Measurements from ENCODE around the gene NSUN3. TPM values are rescaled to one million over a fixed set of nuclear protein-coding genes. Genes with fewer than 3 reads are reported as not detected.
"Not testable (repeated sequence)": the region's sequence is repeated elsewhere in the genome, so short reads cannot be mapped to it uniquely, and the experiment has no call there.

Gene NSUN3
- 1 to 10 TPM; 5.2 to 9.1 (median 7.9) TPM for polyA plus RNA-seq (ENCODE audit: insufficient read length in 10 of 10)
- long read RNA-seq, donor 1, transcript NSUN3-201 (6 exons, 3,289 nt), result major isoform, 5 of 5 reads
- long read RNA-seq, donor 1, partial matches to known transcripts, result 0 of 5 reads
- long read RNA-seq, donor 1, other reads (novel, unspliced or antisense), result 0 of 5 reads
- long read RNA-seq, donor 2, result 0 reads
- long read RNA-seq, donor 3, result 0 reads
- long read RNA-seq, donor 4, result 0 reads
- long read RNA-seq, donor 5, partial matches to known transcripts, result 0 of 2 reads
- long read RNA-seq, donor 5, other reads (novel, unspliced or antisense), result 0 of 2 reads
- long read RNA-seq, donor 6, partial matches to known transcripts, result 0 of 3 reads
- long read RNA-seq, donor 6, other reads (novel, unspliced or antisense), result 0 of 3 reads
- long read RNA-seq, donor 7, partial matches to known transcripts, result 0 of 2 reads
- long read RNA-seq, donor 7, other reads (novel, unspliced or antisense), result 0 of 2 reads
- long read RNA-seq, donor 8, result 0 reads
- long read RNA-seq, donor 9, result 0 reads

DNA sequence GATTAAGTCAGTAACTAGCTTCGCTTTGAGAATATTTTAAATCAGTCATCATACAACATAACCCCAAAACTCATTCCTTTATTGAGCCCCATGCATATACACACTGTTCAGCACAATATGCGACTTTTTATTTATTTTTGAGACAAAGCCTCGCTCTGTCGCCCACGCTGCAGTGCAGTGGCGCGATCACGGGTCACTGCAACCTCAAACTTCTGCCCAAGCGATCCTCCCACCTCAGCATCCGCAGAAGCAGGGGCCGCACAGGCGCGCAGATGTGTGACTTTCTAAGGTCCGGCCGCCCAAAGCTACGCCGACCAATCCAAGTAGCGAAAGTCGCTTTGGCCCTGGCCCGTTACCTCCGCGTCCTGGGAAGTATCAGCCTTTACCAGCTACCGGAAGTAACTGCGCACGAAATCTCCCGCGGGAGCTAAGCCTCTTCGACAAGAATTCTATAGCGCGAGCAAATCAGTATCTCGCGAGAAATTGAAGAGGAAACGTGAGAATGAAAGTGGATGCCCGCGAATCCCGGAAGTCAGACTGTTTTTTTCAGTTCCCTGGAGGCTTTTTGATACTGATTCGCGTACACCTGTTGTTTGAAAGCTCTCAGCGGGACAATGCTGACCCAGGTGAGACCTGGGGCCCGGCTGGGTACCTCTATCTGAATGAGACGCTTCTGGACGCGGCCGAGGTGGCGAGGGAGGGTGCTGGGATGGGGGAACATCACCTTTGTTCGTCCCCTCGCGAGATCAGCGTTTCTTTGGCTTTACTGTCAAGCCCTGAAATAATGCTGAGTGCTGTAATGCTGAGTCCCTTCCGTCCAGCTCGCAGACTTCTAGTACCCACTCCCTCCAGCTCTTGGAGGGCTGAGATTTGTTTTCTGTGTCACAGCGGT is at the start of gene NSUN3, which contains the start of gene DHFR2:
TSS of gene NSUN3 (plus strand) at position 549 of the 892 bp plus-strand sequence. CDS start at position 615, 66 bp downstream.
TSS of gene DHFR2 (minus strand) at position 404 of the 892 bp plus-strand sequence. CDS start 1,405 bp downstream, outside the sequence.
- DNase-seq, result peak; percentile 98 to 99 (median 98)

DNA sequence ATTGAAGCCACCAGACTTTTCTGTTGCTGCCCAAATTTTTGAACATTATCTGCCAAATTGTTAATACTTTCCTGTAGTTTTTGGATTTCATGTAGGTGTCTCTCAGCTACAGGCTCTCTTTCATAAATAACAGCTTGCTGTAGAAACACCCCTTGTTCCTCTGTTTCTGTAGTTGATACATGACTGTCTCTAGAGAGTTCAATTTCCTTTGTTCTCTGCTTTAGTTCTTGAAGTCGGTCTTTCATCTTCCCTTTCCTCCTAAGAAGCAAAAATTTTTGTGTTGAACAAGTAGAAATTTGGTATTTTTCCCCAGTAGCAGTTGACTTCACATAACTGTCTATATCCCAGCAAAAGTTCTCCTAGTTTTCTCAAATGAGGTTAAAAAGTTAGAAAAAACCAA is 47.8 kb upstream of the NSUN3 start:
- no peak for DNase-seq

DNA sequence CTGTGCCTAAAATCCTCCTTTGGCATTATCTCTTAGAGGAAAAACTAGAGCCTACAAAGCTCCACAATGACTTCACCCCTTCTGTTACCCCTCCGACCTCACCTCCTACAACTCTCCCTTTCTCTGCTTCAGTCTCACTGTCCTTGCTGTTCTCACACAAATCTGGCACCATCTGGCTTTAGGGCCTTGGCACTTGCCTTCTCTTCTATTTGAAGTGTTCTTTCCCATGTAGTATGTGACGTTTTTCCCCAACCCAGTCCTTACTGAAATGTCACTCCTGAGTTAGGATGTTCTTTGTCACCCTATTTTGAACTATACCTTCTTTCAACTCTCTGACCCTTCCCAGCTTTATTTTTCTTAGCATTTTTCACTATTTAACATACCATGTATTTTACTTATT is 43.2 kb upstream of the NSUN3 start:
- DNase-seq, result no peak

DNA sequence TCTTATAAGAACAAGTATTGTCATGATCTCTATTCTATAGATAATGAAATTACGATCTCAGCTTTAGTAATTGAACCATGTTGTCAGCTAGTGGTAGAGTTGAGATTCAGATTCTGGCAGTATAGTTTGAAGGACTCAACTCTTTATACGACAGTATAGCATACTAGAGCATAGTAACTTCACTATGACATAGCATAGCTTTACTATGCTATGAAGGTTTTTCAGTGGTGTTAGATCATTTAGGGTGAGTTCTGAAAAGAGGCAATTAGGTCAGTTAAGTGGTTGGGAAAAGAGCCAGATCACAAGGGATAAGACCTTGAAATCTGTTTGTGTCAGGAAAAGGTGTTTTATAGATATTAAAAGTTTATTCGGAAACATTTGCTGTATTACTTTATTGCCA is 42.6 kb upstream of the NSUN3 start:
- DNase-seq, result no peak

DNA sequence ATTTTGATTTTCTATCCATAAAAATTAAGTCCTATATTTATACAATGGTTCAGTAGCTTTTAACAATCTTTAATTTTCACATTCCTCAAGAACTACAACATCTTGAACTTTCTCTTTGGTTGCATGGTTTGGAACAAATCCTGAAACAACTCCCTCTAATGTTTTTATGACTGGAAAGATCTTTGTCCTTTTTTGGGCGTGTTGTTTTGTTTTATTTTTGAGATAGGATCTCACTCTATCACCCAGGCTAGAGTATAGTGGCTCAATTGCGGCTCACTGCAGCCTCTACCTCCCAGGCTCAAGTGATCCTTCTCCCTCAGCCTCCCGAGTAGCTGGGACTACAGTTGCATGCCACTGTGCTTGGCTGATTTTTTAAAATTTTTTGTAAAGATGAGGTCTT is 38.5 kb upstream of the NSUN3 start:
- no peak for DNase-seq

DNA sequence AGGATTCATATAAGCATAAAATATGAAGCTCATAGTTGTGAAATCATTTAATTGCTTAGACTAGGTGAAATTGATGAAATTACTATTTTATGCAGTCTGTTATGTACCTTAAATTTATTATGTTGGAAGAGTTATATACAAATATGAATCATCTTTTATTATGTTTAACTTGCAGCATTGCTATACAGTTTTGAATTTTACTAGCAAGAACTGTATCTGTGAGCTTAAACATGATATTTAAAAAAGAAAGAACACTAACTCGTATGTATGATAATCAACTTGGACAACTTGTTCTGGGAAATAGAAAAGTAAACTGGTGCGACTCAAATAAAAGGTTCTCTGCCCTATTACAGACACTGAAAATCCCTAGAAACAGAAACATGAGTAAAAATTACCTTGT is 36.2 kb upstream of the NSUN3 start:
- DNase-seq, result no peak

DNA sequence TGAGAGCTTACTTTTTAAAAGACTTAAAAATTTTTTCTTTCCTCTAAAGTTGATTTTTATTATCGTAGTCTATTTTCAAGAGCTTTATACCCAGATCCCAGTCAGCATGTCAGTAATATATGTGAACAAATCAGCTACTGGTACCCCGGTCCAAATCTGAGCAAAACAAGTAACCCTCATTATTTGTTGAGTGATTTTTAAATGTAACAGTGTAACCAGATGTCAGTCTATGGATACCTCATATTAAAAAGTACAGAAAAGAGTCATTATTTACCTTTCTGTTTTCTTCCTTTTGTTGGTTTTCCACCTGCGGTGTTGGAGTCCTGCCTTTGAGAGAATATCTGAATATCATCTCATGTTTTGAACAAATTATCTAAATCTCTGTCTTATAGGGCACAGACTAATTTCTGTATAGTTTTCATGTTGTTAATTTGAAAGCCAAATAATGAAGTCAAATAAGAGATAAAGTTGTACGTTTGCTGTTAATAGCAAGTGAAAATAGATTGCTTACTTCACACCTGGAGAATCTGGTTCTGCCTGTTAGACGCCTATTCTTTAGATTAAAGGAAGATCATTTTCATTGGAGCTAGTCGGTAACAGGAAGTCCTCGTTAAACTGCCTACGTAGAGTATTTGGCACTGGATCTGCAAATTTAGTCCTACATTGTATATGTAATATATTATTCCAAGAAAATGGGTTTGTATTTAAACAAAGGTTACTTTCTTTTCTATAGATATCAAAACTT is 34.6 kb upstream of the NSUN3 start, which contains the start of gene STX19:
TSS of gene STX19 (minus strand) at position 505 of the 745 bp plus-strand sequence. CDS start 13,328 bp downstream, outside the sequence.
- no peak for DNase-seq

DNA sequence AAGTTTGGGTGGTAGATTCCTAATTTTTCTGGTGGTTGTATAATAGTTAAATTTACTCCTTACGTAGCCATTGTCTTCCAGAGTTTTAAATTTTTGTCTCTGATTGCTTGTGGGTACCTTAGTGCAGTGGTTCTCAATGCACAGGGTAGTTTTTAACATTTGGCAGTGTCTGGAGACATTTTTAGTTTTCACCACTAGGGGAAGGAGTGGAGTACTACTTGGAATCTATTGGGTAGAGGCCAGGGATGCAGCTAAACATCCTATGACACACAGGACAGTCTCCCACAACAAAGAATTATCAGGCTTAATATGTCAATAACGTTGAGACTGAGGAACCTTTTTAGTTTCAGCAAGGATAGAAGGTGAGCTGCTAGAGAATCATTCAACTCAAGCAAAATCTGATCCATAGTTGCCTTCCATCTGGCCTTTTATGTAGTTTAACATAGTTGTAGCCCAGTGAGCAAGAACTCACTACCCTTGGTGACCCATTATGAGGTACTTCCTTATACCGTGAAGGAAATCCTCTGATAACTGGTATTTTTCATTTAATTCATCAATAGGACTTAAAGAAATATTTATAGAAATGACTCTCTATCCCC is 25.9 kb upstream of the NSUN3 start:
- peak; percentile 4 to 14 (median 9) for DNase-seq

DNA sequence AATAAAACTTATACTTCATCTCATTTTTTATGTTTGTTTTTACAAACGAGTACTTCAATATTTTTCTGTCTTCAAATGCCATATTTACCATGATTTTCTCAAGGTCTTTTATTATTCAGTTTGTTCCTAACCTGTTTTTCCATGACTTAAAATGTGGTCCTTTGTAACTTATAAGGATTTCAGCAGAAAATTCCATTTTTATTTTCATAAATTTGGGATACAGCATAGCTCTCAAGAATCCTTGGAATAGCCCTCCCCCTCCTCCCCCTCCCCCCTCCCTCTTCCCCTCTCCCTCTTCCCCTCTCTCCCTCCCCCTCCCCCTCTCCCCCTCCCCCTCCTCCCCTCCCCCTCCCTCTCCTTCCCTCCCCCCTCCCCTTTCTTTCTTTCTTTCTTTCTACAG is 19.6 kb upstream of the NSUN3 start:
- DNase-seq, result no peak

DNA sequence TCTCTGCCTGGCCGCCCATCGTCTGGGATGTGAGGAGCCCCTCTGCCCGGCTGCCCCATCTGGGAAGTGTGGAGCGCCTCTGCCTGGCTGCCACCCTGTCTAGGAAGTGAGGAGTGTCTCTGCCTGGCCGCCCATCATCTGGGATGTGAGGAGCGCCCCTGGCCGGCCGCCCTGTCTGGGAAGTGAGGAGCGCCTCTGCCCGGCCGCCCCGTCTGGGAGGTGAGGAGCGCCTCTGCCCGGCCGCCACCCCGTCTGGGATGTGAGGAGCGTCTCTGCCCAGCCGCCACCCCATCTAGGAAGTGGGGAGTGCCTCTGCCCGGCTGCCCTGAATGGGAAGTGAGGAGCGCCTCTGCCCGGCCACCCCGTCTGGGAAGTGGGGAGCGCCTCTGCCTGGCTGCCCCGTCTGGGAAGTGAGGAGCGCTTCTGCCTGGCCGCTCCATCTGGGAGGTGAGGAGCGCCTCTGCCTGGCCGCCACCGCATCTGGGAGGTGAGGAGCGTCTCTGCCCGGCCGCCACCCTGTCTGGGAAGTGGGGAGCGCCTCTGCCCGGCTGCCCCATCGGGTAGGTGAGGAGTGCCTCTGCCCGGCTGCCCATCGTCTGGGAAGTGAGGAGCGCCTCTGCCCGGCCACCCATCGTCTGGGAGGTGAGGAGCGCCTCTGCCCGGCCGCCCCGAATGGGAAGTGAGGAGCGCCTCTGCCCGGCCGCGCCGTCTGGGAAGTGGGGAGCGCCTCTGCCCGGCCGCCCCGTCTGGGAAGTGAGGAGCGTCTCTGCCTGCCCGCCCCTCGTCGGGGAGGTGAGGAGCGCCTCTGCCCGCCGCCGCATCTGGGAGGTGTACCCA is 18.5 kb upstream of the NSUN3 start:
- DNase-seq, result not testable (repeated sequence)

DNA sequence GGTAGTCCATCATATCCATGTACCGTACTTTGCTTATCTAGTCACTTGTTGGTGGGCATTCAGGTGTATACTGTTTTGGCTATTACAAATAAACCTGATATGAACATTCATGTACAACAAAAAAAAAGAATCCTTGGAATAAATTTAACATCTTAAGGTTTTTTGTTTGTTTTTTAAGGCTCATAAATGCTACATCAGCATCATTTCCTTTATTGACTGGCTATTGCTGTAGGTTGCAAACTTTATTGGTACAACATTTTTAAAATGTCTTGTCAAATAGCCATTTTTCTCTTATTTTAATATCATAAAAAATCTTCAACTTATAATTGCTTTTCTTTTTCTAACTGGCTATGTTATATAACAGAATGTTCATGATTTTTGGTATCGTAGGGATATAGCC is 16.3 kb upstream of the NSUN3 start:
- DNase-seq, result no peak

DNA sequence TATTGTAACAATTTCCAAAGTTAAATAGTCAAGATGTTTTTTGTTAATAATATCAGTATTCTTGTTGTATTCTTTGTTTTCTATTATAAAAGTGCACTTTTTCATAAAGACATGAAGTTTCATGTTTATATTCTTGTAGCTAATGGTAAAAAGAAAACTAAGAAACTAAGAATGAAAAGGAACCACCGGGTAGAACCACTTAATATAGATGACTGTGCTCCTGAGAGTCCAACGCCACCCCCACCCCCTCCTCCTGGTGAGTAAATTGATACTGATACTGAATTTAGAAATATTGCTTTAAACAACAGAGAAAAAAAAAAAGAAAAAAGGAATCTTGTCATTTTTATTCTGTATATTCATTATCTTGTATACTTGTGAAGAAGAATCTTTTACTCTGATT is 13.6 kb upstream of the NSUN3 start:
- DNase-seq, result no peak

DNA sequence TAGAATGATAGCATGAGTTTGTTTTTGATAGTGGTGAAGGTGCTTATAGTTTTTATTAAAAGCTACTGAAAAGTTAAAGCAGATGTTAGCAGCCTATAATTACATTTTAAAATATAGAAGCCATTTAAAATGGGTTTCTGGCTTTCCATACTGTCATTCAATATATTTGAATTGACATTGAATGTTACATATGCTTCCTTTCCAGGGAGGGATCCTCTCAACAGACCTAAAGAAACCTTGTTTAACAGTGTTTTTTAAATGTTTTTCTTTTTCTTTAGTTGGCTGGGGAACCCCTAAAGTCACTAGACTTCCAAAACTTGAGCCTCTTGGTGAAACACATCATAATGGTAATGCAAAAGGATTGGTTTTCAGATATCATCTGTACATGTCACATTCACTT is 12.3 kb upstream of the NSUN3 start:
- DNase-seq, result no peak

DNA sequence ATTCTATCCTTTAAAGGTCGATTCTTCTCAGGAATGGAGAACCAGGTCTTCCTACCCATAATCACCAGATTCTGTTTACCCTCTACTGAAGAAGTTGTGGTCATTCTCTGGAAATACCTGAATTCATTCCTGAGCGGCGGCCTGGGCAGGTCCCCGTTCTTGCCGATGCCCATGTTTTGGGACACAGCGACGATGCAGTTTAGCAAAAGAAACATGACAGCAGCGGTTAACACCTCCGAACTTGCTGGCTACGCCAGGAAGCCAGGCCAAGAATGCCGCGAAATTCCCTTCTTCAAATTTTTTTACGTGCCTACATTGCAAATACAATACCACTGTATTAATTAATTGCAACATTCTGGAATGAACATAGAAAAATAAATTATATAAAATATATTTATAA is 1.6 kb upstream of the NSUN3 start:
- no peak for DNase-seq

DNA sequence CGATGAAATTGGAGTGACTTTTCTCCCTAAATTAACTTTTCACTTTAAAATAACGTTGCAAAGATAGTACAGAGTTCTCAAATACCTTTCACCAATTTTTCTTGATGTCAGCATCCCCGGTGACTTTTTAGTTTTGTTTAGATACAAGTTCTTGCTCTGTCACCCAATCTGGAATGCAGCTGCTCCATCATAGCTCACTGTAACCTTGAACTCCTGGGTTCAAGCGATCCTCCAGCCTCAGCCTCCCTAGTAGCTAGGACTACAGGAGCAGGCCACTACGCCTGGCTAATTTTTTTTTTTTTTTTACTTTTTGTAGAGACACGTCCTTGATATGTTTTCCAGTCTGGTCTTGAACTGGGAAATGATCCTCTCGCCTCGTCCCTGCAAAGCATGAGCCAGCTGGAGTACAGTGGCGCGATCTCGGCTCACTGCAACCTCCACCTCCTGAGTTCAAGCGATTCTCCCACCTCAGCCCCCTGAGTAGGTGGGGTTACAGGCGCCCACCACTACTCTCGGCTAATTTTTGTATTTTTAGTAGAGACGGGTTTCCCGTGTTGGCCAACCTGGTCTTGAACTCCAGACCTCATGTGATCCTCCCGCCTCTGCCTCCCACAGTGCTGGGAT is 747 bp downstream of the NSUN3 start:
- no peak for DNase-seq

DNA sequence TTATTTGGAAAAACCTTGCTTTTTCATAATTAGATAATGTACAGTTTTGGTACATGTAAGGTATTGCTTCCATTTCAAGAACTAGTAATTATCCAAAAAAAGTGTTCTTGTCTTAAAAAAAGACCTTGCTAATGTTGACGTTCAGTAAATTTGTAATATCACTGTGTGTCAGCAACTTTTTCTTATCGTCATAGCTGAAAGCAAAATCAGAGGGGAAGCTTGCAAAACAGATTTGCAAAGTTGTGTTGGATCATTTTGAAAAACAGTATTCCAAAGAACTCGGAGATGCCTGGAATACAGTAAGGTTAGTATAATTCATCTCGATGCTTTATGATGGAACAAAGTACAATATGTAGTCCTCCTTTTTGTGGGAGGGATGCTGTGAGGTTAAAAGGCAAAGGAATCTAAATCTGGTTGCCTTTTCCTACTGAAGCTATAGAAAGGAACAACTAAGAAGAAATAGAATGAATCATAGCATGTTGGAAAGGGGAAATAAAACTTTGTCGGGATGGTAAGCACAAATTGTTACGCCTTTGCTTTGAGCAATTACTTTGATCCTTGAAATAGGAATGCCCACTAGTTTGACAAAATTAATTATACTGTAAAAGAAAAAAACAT is 1.5 kb downstream of the NSUN3 start:
- DNase-seq, result peak in 1 of 3 donors; percentile 4

DNA sequence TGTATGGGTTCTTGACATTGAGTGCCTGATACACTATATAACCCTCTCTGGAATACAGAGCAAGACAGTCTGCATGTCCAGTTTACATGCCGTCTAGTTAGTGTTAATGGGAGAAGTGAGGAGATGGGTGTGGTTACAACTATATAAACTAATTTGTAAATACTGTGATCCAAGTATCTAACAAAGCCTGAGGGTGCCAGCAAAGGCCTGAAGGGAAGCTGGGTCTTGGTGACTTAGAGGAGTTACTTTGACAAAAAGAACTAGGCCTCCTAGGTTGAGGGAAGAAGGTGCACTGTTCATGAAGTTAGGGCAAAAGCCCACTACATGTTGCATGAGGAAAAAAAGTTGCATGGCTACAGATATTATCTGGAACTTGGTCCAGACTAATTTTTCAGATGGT is 2.3 kb downstream of the NSUN3 start:
- DNase-seq, result no peak

DNA sequence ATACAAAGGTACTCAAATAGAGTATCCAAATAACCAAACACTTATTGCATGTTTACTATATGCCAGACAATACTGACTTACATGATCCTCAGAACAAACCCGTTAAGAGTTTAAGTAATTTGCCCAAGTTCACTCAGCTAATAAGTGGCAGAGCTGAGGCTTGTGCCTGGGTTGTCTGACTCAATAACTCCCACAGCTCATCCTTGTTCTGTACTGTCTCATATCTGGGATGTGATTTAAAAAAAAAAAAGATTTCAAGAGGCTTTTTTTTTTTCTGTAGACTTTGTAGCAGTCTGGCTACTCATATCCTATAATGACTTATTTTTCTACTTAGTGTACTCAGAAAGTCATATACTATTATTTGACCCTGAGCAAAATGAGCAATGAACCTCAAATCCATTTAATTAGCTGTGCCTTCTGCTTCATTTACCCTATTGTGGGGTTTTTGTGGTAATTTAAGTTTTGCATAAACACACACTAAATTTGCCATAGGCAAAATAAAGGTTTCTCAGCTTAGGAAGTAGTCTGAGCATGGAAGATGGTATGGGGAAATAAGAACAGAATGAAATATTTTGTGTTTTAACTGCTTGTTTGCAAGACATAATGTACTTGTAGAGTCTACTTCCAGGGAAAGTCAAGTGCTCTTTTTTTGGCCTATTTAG is 3.1 kb downstream of the NSUN3 start:
- DNase-seq, result no peak
